Measurements from ENCODE around the gene AWAT2.

DNA sequence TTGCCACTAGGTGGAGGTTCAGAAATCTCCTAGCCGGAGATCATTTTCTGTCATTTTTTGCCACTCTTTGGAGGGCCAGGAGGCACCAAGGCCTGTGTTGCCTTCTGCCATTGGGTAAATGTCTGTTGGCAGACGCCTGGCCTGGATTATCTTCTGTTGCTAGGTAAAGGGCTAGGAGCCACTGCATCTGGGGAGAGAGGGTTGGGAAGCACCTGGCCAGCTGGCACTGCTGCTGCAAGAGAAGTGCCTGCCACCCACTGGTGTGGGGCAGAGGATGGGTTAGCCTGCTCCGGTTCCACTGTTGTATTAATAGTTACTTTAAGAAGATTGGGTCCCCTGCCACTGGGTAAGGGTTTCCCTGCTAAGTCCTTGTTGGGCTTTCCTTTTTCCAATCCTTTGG lies 58.1 kb downstream of the AWAT2 start:
- no peak for TF ChIP-seq POLR2A (IDR thresholded peaks at IDR 0.05)
- TF ChIP-seq, protein P1, sequence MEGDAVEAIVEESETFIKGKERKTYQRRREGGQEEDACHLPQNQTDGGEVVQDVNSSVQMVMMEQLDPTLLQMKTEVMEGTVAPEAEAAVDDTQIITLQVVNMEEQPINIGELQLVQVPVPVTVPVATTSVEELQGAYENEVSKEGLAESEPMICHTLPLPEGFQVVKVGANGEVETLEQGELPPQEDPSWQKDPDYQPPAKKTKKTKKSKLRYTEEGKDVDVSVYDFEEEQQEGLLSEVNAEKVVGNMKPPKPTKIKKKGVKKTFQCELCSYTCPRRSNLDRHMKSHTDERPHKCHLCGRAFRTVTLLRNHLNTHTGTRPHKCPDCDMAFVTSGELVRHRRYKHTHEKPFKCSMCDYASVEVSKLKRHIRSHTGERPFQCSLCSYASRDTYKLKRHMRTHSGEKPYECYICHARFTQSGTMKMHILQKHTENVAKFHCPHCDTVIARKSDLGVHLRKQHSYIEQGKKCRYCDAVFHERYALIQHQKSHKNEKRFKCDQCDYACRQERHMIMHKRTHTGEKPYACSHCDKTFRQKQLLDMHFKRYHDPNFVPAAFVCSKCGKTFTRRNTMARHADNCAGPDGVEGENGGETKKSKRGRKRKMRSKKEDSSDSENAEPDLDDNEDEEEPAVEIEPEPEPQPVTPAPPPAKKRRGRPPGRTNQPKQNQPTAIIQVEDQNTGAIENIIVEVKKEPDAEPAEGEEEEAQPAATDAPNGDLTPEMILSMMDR (IDR thresholded peaks at IDR 0.05): no peak

Measured in thyroid gland (tissue), 4 donors.